Bronchial epithelial cell (primary cell): ENCODE results near the gene WDR53. TPM values are rescaled to one million over a fixed set of nuclear protein-coding genes. Genes with fewer than 3 reads are reported as not detected.
A peak's percentile ranks its signal among the peaks of the same experiment; 100 is the strongest.

Source experiments
- DNase-seq: peaks from one replicate; pipeline ENCODE4 v3.0.0-alpha.2; 2010; ENCODE audit warnings: low read depth
- FAIRE-seq: peaks from 2 replicates; lab custom pipeline; 2011; peaks lifted over from hg19 to GRCh38; lab: Jason Lieb, UNC
- H3K27me3 ChIP-seq: 2 replicates; pipeline ENCODE4 v1.5.1; 2011; ENCODE audit warnings: low read length; ENCODE audit not compliant: control insufficient read depth, insufficient read depth
- H3K36me3 ChIP-seq: 2 replicates; pipeline ENCODE4 v1.5.1; 2011; ENCODE audit warnings: low read length; ENCODE audit not compliant: control insufficient read depth, insufficient read depth
- H3K4me3 ChIP-seq: 2 replicates; pipeline ENCODE4 v1.5.1; 2011; ENCODE audit warnings: mild to moderate bottlenecking, low read depth, low read length, control low read depth
- total RNA-seq: library from RNA; depleted of rRNA; stranded (reverse); fragments of >200 nt; gene quantifications from 2 replicates; pipeline ENCODE4 v1.2.1, GENCODE V29; 2014
- TF ChIP-seq, protein P1 (sequence below): IDR thresholded peaks from 2 replicates; pipeline ENCODE4 v1.5.1; 2011; ENCODE audit warnings: mild to moderate bottlenecking, moderate library complexity, low read length, control low read depth, inconsistent platforms; ENCODE audit not compliant: insufficient read depth, severe bottlenecking

Gene WDR53
- total RNA-seq, 1 donor from 2014 or later: 9.5 TPM

DNA sequence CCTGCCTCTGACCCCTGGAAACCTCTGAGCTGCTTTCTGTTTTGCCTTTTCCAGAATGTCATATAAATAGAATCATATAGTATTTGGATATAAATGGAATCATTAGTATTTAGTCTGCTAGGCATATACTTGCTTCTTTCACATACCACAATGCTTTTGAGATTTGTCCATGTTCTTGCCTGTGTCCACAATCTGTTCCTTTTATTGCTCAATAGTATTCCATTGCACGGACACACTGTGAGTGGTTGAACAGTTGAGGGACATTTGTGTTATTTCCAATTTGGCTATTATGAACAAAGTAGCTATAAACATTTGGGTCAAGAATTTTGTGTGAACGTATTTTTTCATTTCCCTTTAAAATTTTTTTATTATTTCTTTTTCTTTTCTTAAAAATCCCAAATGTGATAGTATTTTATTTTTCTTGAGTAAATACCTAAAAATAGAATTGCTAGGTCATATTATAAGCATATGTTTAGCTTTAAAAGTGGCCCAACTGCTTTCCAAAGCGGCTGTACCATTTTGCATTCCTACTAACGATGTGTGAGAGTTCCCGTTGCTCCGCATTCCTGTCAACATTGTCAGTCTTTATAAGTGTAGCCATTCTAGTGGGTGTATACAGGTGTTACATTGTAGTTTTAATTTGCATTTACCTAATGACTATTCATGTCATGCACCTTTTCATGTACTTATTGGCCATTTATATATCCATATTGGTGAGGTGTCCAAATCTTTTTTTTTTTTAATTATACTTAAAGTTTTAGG is 26.5 kb downstream of the WDR53 start:
- Histone ChIP-seq H3K27me3 (no peaks in the 10 kb centered on the region), H3K36me3 (no peaks in the 10 kb centered on the region), H3K4me3 (no peak overlapping the region)
- FAIRE-seq (no peak), DNase-seq (peak; percentile 40)
- TF ChIP-seq, protein P1, sequence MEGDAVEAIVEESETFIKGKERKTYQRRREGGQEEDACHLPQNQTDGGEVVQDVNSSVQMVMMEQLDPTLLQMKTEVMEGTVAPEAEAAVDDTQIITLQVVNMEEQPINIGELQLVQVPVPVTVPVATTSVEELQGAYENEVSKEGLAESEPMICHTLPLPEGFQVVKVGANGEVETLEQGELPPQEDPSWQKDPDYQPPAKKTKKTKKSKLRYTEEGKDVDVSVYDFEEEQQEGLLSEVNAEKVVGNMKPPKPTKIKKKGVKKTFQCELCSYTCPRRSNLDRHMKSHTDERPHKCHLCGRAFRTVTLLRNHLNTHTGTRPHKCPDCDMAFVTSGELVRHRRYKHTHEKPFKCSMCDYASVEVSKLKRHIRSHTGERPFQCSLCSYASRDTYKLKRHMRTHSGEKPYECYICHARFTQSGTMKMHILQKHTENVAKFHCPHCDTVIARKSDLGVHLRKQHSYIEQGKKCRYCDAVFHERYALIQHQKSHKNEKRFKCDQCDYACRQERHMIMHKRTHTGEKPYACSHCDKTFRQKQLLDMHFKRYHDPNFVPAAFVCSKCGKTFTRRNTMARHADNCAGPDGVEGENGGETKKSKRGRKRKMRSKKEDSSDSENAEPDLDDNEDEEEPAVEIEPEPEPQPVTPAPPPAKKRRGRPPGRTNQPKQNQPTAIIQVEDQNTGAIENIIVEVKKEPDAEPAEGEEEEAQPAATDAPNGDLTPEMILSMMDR: no peak

DNA sequence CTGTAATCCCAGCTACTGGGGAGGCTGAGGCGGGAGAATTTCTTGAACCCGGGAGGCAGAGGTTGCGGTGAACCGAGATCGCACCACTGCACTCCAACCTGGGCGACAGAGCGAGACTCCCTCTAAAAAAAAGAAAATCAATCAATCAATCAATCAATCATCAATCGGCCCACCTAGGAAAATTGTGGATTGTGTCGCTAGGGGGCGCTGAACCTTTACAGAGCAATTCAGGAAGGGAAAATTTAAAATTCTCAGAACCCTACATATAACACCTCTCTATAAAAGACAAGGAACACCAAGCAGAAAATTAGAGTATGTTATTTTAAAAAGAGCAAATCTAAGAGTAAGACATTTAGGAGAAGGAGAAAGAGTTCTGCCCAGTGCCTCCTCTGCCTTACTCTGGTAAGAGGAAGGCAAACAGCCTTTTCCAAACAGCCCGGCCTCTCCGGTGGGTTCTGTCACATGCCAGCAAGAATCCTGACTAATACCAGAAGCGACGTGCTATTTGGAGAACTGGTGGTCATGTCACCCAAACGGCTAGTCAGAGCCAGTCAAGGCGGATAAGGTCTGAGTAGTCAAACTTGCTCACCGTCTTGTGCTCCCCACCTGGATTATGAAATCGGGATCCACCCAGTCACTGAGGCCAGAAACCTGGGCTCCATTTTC is 30.9 kb downstream of the WDR53 start:
- H3K36me3 ChIP-seq: no peaks in the 10 kb centered on the region
- peak; percentile 92 for DNase-seq
- H3K27me3 ChIP-seq: no peaks in the 10 kb centered on the region
- H3K4me3 ChIP-seq: no peak overlapping the region
- TF ChIP-seq, protein P1: peak; percentile 58
- no peak for FAIRE-seq

DNA sequence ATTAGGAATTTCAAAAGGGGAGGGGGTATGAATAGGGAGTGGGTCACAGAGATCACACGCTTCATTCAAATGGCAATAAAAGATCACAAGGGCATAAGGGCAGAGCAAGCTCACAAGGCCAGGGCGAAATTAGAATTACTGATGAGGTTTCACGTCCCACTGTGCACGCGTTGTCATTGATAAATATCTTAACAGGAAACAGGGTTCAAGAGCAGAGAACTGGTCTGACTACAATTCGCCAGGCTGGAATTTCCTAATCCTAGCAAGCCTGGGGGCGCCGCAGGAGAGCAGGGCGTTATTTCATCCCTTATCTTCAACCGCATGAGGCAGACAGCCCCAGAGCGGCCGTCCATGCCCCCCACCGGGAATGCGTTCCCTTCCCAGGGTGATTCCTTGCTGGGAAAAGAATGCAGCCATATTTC is 35.1 kb downstream of the WDR53 start:
- Histone ChIP-seq H3K4me3 (no peak overlapping the region), H3K27me3 (no peaks in the 10 kb centered on the region), H3K36me3 (no peaks in the 10 kb centered on the region)
- TF ChIP-seq, protein P1: no peak
- no peak for DNase-seq
- FAIRE-seq: no peak

DNA sequence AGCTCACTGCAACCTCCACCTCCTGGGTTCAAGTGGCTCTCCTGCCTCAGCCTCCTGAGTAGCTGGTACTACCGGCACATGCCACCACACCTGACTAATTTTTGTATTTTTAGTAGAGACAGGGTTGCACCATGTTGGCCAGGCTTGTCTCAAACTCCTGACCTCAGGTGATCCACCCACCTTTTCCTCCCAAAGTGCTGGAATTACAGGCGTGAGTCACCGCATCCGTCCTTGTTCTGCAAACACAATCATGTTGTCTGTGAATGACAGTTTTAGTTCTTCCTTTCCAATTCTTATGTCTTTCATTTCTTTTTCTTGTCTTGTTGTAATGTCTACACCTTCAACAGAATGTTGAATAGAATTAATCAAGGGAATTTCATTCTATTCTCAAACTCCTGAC is 36.9 kb downstream of the WDR53 start:
- no peaks in the 10 kb centered on the region for H3K27me3 ChIP-seq
- TF ChIP-seq, protein P1: no peak
- DNase-seq (peak; percentile 66), FAIRE-seq (no peak)
- no peak overlapping the region for H3K4me3 ChIP-seq
- no peaks in the 10 kb centered on the region for H3K36me3 ChIP-seq

DNA sequence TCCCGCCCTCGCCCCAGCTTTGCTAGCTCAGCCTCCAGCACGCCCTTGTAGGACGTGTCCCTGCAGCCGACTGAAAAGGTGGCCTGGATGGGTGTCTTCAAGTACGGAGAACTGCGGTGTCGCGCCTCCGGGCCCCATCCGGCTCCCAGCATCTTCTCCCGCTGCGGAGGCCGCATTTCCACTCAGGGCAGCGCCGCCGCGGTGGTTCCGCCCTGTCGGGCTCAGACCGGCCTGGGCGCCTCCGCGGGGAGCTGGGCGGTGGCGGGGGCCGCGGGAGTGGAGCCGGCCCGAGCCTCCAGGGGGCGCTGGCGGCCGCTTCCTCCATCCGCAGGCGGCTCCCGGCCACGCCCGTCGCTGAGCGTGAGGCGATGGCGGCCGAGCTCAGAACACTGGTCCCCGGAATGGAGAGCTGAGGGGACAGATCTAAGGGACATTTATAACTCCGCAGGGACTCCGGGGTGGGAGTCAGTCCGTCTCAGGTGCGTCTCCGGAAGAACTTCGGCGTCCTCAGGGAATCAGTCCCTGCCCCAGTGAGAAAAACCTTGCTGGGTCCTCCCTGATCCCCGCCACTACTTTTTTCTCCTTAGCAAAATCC is 39.6 kb downstream of the WDR53 start:
- H3K27me3 ChIP-seq: no peaks in the 10 kb centered on the region
- no peak for FAIRE-seq
- TF ChIP-seq, protein P1: peak; percentile 60

More for the DNA sequence above, 39.6 kb downstream of the WDR53 start:
- H3K4me3 ChIP-seq: peak overlapping the region; percentile 31
- DNase-seq: peak; percentile 21
- H3K36me3 ChIP-seq: no peaks in the 10 kb centered on the region
